Transverse colon (tissue), 4 donors: ENCODE data around the gene NISCH. TPM values are rescaled to one million over a fixed set of nuclear protein-coding genes. Genes with fewer than 3 reads are reported as not detected.
A peak's percentile ranks its signal among the peaks of the same experiment; 100 is the strongest.

Experiments used
- DNase-seq: peaks from one replicate; pipeline ENCODE4 v3.0.0-alpha.2; 2019
- H3K27ac ChIP-seq, 4 donors: fragments of 200-600 bp; sonication (generic); 2 replicates each; pipeline ENCODE4 v1.5.1; 2016 to 2018; ENCODE audit warnings: inconsistent platforms in 4 of 4
- H3K27me3 ChIP-seq: fragments of 200-600 bp; sonication (generic); 2 replicates; pipeline ENCODE4 v1.5.1; 2017; ENCODE audit warnings: inconsistent platforms
- H3K36me3 ChIP-seq, 4 donors: fragments of 200-600 bp; sonication (generic); 2 replicates each; pipeline ENCODE4 v1.5.1; 2017 to 2019; ENCODE audit warnings: inconsistent platforms in 4 of 4
- H3K4me1 ChIP-seq, 4 donors: fragments of 200-600 bp; sonication (generic); 2 replicates each; pipeline ENCODE4 v1.5.1; 2017 to 2020; ENCODE audit warnings: inconsistent platforms in 4 of 4
- H3K4me3 ChIP-seq, 4 donors: fragments of 200-600 bp; sonication (generic); 1 replicate in 1 of 4; 2 replicates in 3 of 4; pipeline versions ENCODE4 v1.5.1 to v1.6.1; 2017 to 2019; ENCODE audit warnings: inconsistent platforms in 4 of 4
- H3K9me3 ChIP-seq, 2 donors: fragments of 200-600 bp; sonication (generic); 2 replicates each; pipeline ENCODE4 v1.5.1; 2017 to 2019; ENCODE audit warnings: inconsistent platforms in 2 of 2
- EP300 ChIP-seq: sonication (generic); formaldehyde crosslinking; IDR thresholded peaks from one replicate; pipeline ENCODE4 v1.6.1; 2017; ENCODE audit warnings: antibody characterized with exemption, low read depth
- POLR2A ChIP-seq: fragments of 450-650 bp; IDR thresholded peaks from one replicate; pipeline ENCODE4 v1.6.1; 2016; ENCODE audit warnings: antibody characterized with exemption, mild to moderate bottlenecking, moderate library complexity
- POLR2AphosphoS5 ChIP-seq, 3 donors: sonication (generic); formaldehyde crosslinking; IDR thresholded peaks; one replicate each; pipeline ENCODE4 v1.6.1; 2016; ENCODE audit warnings: antibody characterized with exemption in 3 of 3
- WGBS, 2 donors: methylation state at CpG; one replicate each; pipeline ENCODE4 v1.1.5; 2018; ENCODE audit warnings: low coverage in 1 of 2; 5-methylcytosine and 5-hydroxymethylcytosine counted together
- in situ Hi-C, 4 donors: fragments of 200-750 bp; cut with MboI; loops; one replicate each; pipeline versions ENCODE4 v1.15.0 to v1.15.1; 2017; ENCODE audit warnings: low sequenced_read_pairs in 3 of 4, low pct_ligation_motif_present in 1 of 4, low pct_unique_long_range_greater_than_20kb in 1 of 4
- intact Hi-C: fragments of 100-400 bp; cut with DNase I; formaldehyde crosslinking; loops from one replicate; pipeline ENCODE4 v1.15.1; 2023; ENCODE audit warnings: low total_unique reads
- total RNA-seq, 4 donors: library from RNA; depleted of rRNA; stranded (reverse); fragments of >200 nt; gene quantifications; one replicate each; pipeline ENCODE4 v1.1.0, GENCODE V29; 2016
- TF ChIP-seq, protein P1 (sequence below), 5 experiments: fragments of 200-600 bp in 3 of 5; fragments of 450-650 bp in 2 of 5; sonication (generic) in 3 of 5; IDR thresholded peaks; 1 replicate in 2 of 5; 2 replicates in 3 of 5; pipeline ENCODE4 v1.5.1; 2016 to 2017; ENCODE audit warnings: antibody characterized with exemption in 5 of 5, inconsistent platforms in 3 of 5, mild to moderate bottlenecking in 2 of 5, moderate library complexity in 1 of 5

NISCH gene
- total RNA-seq, 4 donors from 2014 or later: 72.0 to 137 (median 98.6) TPM

DNA sequence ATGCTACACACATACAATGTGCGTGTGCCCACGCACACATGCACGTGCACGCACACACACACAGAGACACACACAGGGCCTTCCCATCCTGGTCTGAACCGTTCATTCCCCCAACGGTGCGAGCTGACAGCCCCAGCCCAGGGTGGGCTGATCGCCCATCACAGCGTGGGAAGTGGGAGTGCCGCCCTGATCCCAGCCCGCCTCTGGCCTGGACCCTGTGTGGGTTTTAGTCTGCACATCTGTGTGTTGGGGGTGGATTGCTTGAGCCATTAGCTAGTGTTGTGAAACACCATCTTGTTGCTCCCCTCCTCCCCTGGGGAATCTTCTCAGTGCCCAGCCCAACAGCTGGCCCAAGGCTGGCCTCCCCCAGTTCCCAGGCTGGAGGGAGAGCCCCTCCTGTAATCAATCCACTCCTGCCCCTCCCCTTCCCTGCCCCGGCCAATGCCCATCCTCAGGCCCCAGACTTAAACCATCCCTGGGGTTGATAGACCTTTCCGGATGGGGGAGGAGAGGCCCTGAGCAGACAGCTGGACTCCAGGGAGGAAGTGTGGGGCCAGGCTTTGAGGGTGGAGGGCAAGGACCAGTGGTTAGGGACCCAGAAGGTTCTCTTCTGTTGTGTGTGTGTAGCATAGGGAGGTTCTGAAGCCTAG lies 18.8 kb upstream of the NISCH start:
- Histone ChIP-seq H3K4me3 (no peak overlapping the region), H3K9me3 (no peaks in the 10 kb centered on the region), H3K27me3 (no peaks in the 10 kb centered on the region), H3K4me1 (peaks cover 0 to 10% (median 2%) of the 10 kb centered on the region in 4 donors), H3K27ac (no peak overlapping the region), H3K36me3 (no peaks in the 10 kb centered on the region)
- TF ChIP-seq POLR2AphosphoS5 (IDR thresholded peaks at IDR 0.05) (no peak), POLR2A (no peak), EP300 (no peak)
- TF ChIP-seq, protein P1, sequence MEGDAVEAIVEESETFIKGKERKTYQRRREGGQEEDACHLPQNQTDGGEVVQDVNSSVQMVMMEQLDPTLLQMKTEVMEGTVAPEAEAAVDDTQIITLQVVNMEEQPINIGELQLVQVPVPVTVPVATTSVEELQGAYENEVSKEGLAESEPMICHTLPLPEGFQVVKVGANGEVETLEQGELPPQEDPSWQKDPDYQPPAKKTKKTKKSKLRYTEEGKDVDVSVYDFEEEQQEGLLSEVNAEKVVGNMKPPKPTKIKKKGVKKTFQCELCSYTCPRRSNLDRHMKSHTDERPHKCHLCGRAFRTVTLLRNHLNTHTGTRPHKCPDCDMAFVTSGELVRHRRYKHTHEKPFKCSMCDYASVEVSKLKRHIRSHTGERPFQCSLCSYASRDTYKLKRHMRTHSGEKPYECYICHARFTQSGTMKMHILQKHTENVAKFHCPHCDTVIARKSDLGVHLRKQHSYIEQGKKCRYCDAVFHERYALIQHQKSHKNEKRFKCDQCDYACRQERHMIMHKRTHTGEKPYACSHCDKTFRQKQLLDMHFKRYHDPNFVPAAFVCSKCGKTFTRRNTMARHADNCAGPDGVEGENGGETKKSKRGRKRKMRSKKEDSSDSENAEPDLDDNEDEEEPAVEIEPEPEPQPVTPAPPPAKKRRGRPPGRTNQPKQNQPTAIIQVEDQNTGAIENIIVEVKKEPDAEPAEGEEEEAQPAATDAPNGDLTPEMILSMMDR (IDR thresholded peaks at IDR 0.05): no peak
- DNase-seq: no peak
- 90% methylated on average over 13 of the region's 13 CpGs; no CpG with 5 or more reads in 1 of the 2 donors for WGBS, 2 donors
- intact Hi-C loops: no loop called here
- in situ Hi-C loops: no loop called here

DNA sequence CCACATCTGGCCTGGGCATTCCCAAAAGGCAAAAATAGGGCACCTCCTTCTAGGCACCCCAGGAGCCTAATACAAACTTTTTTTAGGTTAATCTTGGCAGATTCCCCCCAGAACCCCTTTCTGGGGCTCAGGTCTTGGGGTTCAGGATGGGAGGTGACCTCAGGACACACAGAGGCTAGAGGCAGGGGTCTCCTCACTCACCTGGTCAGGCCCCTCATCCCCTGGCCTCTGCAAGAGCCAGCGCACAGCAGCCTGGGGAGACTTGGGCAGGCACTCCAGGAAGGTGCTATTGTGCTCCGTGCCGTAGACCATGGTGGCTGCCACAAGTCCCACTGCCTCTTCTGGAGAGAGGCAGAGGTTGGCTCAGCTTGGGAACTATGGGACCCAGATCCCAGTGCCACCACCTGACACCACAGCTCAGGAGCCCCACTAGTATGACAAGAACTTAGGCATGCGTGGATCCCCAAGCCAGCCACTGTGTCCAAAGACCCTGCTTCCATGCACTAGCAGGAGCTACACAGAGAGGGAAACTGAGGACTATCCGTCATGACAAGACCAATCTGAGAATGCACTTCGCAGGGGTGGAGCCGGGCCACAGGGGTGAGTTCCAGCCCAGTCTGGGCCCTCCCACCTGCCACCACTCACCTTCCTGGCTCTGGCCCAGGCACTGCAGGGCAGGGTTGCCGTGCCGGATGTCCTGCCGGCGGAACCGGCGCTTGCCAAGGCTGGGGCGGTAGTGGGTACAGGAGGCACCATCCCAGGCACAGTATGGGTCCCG lies 17.9 kb upstream of the NISCH start:
- H3K27ac ChIP-seq: no peak overlapping the region
- no peaks in the 10 kb centered on the region for H3K9me3 ChIP-seq
- no peak overlapping the region for H3K4me3 ChIP-seq
- H3K27me3 ChIP-seq: no peaks in the 10 kb centered on the region
- in situ Hi-C loops: no loop called here
- 72% methylated on average over 7 of the region's 15 CpGs; no CpG with 5 or more reads in 1 of the 2 donors for WGBS, 2 donors
- intact Hi-C loops: no loop called here
- no peaks in the 10 kb centered on the region for H3K36me3 ChIP-seq
- DNase-seq: peak; percentile 69
- TF ChIP-seq, protein P1 (IDR thresholded peaks at IDR 0.05): no peak
- no peak for TF ChIP-seq POLR2A
- TF ChIP-seq EP300: no peak
- TF ChIP-seq POLR2AphosphoS5 (IDR thresholded peaks at IDR 0.05): no peak
- peaks cover 0 to 10% (median 2%) of the 10 kb centered on the region in 4 donors for H3K4me1 ChIP-seq

- H3K36me3 ChIP-seq: no peaks in the 10 kb centered on the region
- TF ChIP-seq POLR2A (no peak), POLR2AphosphoS5 (IDR thresholded peaks at IDR 0.05) (no peak), EP300 (no peak)
- TF ChIP-seq, protein P1 (IDR thresholded peaks at IDR 0.05): no peak
- no peaks in the 10 kb centered on the region for H3K27me3 ChIP-seq
- no peak overlapping the region for H3K4me3 ChIP-seq
- in situ Hi-C loops: no loop called here
- H3K9me3 ChIP-seq: no peaks in the 10 kb centered on the region
- no peak overlapping the region for H3K27ac ChIP-seq
- WGBS, 2 donors: 65% methylated on average over 4 of the region's 6 CpGs; no CpG with 5 or more reads in 1 of the 2 donors
- intact Hi-C loops: no loop called here
- peaks cover 0 to 10% (median 2%) of the 10 kb centered on the region in 4 donors for H3K4me1 ChIP-seq
- DNase-seq: no peak
These were observed 17.4 kb upstream of the NISCH start for GRCh38 chr3:52438104-52438376.

DNA sequence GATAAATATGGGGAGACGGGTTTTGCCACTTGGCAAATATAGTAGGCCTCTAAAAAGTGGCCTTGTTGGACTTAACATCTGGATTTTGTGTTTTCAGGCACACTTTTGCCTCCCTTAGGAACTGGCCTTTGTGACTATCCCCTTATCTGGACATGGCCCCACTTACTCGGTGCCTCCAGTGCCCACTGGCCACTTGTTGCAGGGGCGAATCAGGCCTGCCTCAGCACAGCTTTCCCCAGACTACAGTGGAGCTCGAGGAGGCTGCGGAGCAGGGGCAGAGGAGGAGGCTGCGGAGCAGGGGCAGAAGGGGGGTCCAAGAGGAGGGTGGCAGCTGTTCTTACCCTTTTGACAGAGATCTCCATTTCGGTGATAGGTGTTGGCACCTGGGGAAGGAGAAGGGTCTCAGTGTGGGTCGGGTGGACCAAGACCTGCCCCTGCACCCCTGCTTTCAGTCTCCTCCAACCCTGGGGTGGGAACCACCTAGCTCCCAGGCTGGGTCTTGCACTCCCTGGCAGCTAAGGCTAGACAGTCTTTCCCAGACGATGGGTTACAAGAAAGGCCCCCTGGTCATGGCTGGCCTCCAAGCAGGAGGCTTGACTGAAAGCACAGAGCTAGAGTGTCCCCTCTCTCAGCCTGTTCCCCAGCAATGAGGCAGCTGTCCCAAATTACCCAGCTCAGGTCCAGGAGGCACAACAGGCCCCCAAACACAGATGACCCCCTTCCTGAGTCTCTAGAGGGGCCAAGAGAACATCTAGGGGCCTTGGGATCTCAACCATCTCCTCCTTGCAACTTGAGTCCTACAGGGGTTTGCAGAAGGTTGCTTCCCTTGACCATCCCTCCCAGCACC lies 16.6 kb upstream of the NISCH start:
- intact Hi-C loops: no loop called here
- no peaks in the 10 kb centered on the region for H3K9me3 ChIP-seq
- in situ Hi-C loops: no loop called here
- no peak overlapping the region for H3K4me3 ChIP-seq
- no peak for DNase-seq
- no peak for TF ChIP-seq POLR2A
- no peak for TF ChIP-seq POLR2AphosphoS5 (IDR thresholded peaks at IDR 0.05)
- TF ChIP-seq EP300: no peak
- TF ChIP-seq, protein P1 (IDR thresholded peaks at IDR 0.05): no peak
- no peak overlapping the region for H3K27ac ChIP-seq
- H3K36me3 ChIP-seq: no peaks in the 10 kb centered on the region
- 80 to 83% methylated on average over 2 to 9 of the region's 9 CpGs for WGBS, 2 donors
- peaks cover 0 to 2% (median 0%) of the 10 kb centered on the region in 4 donors for H3K4me1 ChIP-seq
- H3K27me3 ChIP-seq: no peaks in the 10 kb centered on the region
